ENCODE results near the gene DNAJC12.

The DNAJC12 gene

GRCh38 chr10:67789769-67790168 is 48.2 kb downstream of the DNAJC12 start:
- H3K4me2 ChIP-seq (ENCODE audit: low read depth, low read length, poor library complexity, severe bottlenecking), result no peak overlapping the region
- no peaks in the 10 kb centered on the region for H3K9me3 ChIP-seq (ENCODE audit: insufficient read depth, low read depth, low read length)
- no peaks in the 10 kb centered on the region for H3K27me3 ChIP-seq (ENCODE audit: insufficient read depth, low read length, poor library complexity, severe bottlenecking)
- no peaks in the 10 kb centered on the region for H3F3A ChIP-seq (ENCODE audit: low read depth)
- H4K20me1 ChIP-seq (ENCODE audit: insufficient read depth, low read length, poor library complexity, severe bottlenecking), result no peaks in the 10 kb centered on the region
- no peaks in the 10 kb centered on the region for H3K4me1 ChIP-seq (ENCODE audit: insufficient read depth, low read length, poor library complexity, severe bottlenecking)
- H3K79me2 ChIP-seq (ENCODE audit: insufficient read depth, low read length), result no peaks in the 10 kb centered on the region
- no peak for TF ChIP-seq EZH2phosphoT487 (IDR thresholded peaks at IDR 0.05; ENCODE audit: borderline replicate concordance)
- TF ChIP-seq, protein P1, sequence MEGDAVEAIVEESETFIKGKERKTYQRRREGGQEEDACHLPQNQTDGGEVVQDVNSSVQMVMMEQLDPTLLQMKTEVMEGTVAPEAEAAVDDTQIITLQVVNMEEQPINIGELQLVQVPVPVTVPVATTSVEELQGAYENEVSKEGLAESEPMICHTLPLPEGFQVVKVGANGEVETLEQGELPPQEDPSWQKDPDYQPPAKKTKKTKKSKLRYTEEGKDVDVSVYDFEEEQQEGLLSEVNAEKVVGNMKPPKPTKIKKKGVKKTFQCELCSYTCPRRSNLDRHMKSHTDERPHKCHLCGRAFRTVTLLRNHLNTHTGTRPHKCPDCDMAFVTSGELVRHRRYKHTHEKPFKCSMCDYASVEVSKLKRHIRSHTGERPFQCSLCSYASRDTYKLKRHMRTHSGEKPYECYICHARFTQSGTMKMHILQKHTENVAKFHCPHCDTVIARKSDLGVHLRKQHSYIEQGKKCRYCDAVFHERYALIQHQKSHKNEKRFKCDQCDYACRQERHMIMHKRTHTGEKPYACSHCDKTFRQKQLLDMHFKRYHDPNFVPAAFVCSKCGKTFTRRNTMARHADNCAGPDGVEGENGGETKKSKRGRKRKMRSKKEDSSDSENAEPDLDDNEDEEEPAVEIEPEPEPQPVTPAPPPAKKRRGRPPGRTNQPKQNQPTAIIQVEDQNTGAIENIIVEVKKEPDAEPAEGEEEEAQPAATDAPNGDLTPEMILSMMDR (conservative IDR thresholded peaks at IDR 0.05; ENCODE audit: low read length), result no peak
- no peak overlapping the region for H2AFZ ChIP-seq (ENCODE audit: low read length)
- H3K9ac ChIP-seq (ENCODE audit: low read depth, low read length, poor library complexity, severe bottlenecking), result no peak overlapping the region
- H3K9me2 ChIP-seq (replicated peaks; ENCODE audit: low read depth, low read length), result no peaks in the 10 kb centered on the region
- H3K4me3 ChIP-seq (ENCODE audit: low read length, poor library complexity, severe bottlenecking), result no peak overlapping the region
- H3K36me3 ChIP-seq (ENCODE audit: insufficient read depth, low read length), result no peaks in the 10 kb centered on the region

DNA sequence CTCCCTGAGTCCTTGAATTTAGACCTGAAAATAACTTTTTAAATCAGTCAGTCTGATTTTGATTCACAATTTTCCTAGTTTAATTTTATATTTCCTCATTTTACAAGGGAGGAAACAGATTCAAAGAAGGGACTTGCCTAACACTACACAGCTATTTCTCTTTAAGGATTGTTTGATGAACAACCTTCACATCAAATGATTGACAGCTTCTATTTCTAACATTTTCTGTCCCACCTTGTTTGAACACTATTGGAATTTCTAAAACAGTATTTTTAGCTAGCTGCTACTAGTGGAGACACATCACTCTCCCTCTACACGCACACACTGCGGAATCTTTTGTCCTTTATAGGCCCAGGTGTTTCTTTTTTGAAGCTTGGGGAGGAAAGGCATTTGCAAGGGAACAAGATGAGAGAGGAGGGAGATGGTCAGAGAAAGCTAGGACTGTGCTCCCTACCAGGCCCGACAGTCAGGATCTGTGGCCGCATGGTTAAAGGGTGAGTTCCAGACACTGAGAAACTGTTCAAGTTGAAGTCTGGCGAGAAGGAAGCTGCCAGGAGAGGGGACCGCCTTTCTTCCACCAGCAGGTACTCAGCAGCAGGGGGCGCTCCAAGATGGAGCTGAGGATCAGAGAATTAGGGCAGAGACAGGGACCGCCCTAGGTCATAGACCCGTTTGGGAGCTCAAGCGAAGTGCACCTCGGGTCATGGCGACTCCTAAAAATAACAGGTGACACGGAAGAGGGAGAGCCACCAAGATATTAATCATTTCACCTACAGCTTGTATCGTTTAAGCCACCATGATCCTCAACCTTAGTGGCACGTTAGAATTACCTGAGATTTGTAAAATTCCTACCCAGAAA is 49.7 kb downstream of the DNAJC12 start:
- Histone ChIP-seq H3K9me2 (replicated peaks; ENCODE audit: low read depth, low read length) (no peaks in the 10 kb centered on the region), H3K27me3 (ENCODE audit: insufficient read depth, low read length, poor library complexity, severe bottlenecking) (no peaks in the 10 kb centered on the region), H3K4me3 (ENCODE audit: low read length, poor library complexity, severe bottlenecking) (no peak overlapping the region), H3K79me2 (ENCODE audit: insufficient read depth, low read length) (no peaks in the 10 kb centered on the region), H3F3A (ENCODE audit: low read depth) (no peaks in the 10 kb centered on the region), H4K20me1 (ENCODE audit: insufficient read depth, low read length, poor library complexity, severe bottlenecking) (no peaks in the 10 kb centered on the region), H3K4me1 (ENCODE audit: insufficient read depth, low read length, poor library complexity, severe bottlenecking) (peaks cover 5% of the 10 kb centered on the region), H2AFZ (ENCODE audit: low read length) (peak overlapping the region; percentile 77), H3K9me3 (ENCODE audit: insufficient read depth, low read depth, low read length) (no peaks in the 10 kb centered on the region), H3K9ac (ENCODE audit: low read depth, low read length, poor library complexity, severe bottlenecking) (no peak overlapping the region), H3K4me2 (ENCODE audit: low read depth, low read length, poor library complexity, severe bottlenecking) (no peak overlapping the region), H3K36me3 (ENCODE audit: insufficient read depth, low read length) (no peaks in the 10 kb centered on the region)
- no peak for TF ChIP-seq EZH2phosphoT487 (IDR thresholded peaks at IDR 0.05; ENCODE audit: borderline replicate concordance)
- TF ChIP-seq, protein P1 (conservative IDR thresholded peaks at IDR 0.05; ENCODE audit: low read length), result peak; percentile 79

- H3K27me3 ChIP-seq (ENCODE audit: insufficient read depth, low read length, poor library complexity, severe bottlenecking), result no peaks in the 10 kb centered on the region
- H4K20me1 ChIP-seq (ENCODE audit: insufficient read depth, low read length, poor library complexity, severe bottlenecking), result no peaks in the 10 kb centered on the region
- H3K4me3 ChIP-seq (ENCODE audit: low read length, poor library complexity, severe bottlenecking), result no peak overlapping the region
- no peaks in the 10 kb centered on the region for H3K79me2 ChIP-seq (ENCODE audit: insufficient read depth, low read length)
- no peak for TF ChIP-seq EZH2phosphoT487 (IDR thresholded peaks at IDR 0.05; ENCODE audit: borderline replicate concordance)
- TF ChIP-seq, protein P1 (conservative IDR thresholded peaks at IDR 0.05; ENCODE audit: low read length), result no peak
- no peak overlapping the region for H3K4me2 ChIP-seq (ENCODE audit: low read depth, low read length, poor library complexity, severe bottlenecking)
- peaks cover 5% of the 10 kb centered on the region for H3K4me1 ChIP-seq (ENCODE audit: insufficient read depth, low read length, poor library complexity, severe bottlenecking)
- H3K9ac ChIP-seq (ENCODE audit: low read depth, low read length, poor library complexity, severe bottlenecking), result no peak overlapping the region
- no peak overlapping the region for H2AFZ ChIP-seq (ENCODE audit: low read length)
- no peaks in the 10 kb centered on the region for H3K9me2 ChIP-seq (replicated peaks; ENCODE audit: low read depth, low read length)
- no peaks in the 10 kb centered on the region for H3K9me3 ChIP-seq (ENCODE audit: insufficient read depth, low read depth, low read length)
- H3F3A ChIP-seq (ENCODE audit: low read depth), result no peaks in the 10 kb centered on the region
- H3K36me3 ChIP-seq (ENCODE audit: insufficient read depth, low read length), result no peaks in the 10 kb centered on the region
Measured at GRCh38 chr10:67785098-67785497, 52.9 kb downstream of the DNAJC12 start.

Measured in Loucy (cell line).